H9 (cell line): ENCODE data around the gene KLK15. TPM values are rescaled to one million over a fixed set of nuclear protein-coding genes. Genes with fewer than 3 reads are reported as not detected.

Source experiments
- DNase-seq: peaks from one replicate; pipeline ENCODE4 v3.0.0-alpha.2; 2017
- H2AFZ ChIP-seq: one replicate; pipeline ENCODE4 v1.6.1; 2013; ENCODE audit warnings: mild to moderate bottlenecking, low read length, control low read depth, moderate library complexity
- H2AK5ac ChIP-seq: 2 replicates; pipeline ENCODE4 v1.6.1; 2013; ENCODE audit warnings: low read length, control low read depth, mixed read lengths; ENCODE audit not compliant: insufficient read length
- H2BK120ac ChIP-seq: one replicate; pipeline ENCODE4 v1.6.1; 2013; ENCODE audit warnings: low read depth, mild to moderate bottlenecking, low read length, control low read depth, inconsistent platforms; ENCODE audit not compliant: poor library complexity, severe bottlenecking
- H2BK12ac ChIP-seq: 2 replicates; pipeline ENCODE4 v1.6.1; 2013; ENCODE audit warnings: low read length, control low read depth, mixed read lengths, low read depth; ENCODE audit not compliant: insufficient read length
- H2BK15ac ChIP-seq: 2 replicates; pipeline ENCODE4 v1.6.1; 2013; ENCODE audit warnings: low read depth, low read length, control low read depth
- H2BK20ac ChIP-seq: one replicate; pipeline ENCODE4 v1.6.1; 2013; ENCODE audit warnings: low read depth, mild to moderate bottlenecking, low read length, control low read depth, inconsistent platforms; ENCODE audit not compliant: poor library complexity, severe bottlenecking
- H2BK5ac ChIP-seq: 2 replicates; pipeline ENCODE4 v1.6.1; 2013; ENCODE audit warnings: low read length, control low read depth, mixed read lengths; ENCODE audit not compliant: insufficient read length
- H3K14ac ChIP-seq: 2 replicates; pipeline ENCODE4 v1.6.1; 2013; ENCODE audit warnings: low read length, control low read depth; ENCODE audit not compliant: insufficient read depth
- H3K18ac ChIP-seq: 2 replicates; pipeline ENCODE4 v1.6.1; 2013; ENCODE audit warnings: low read depth, mild to moderate bottlenecking, mixed read lengths, low read length, control low read depth; ENCODE audit not compliant: insufficient read length
- H3K23ac ChIP-seq: 2 replicates; pipeline ENCODE4 v1.6.1; 2013; ENCODE audit warnings: low read length, control low read depth, mixed read lengths, low read depth; ENCODE audit not compliant: insufficient read length
- H3K23me2 ChIP-seq: 2 replicates; pipeline ENCODE4 v1.6.1; 2013; ENCODE audit warnings: low read depth, mild to moderate bottlenecking, mixed read lengths, low read length, control low read depth; ENCODE audit not compliant: insufficient read length, poor library complexity, severe bottlenecking
- H3K27ac ChIP-seq: 2 replicates; pipeline ENCODE4 v1.5.1; 2013; ENCODE audit warnings: low read length, control low read depth, mixed read lengths, low read depth; ENCODE audit not compliant: insufficient read length
- H3K27me3 ChIP-seq: 2 replicates; pipeline ENCODE4 v1.6.1; 2013; ENCODE audit warnings: low read length, control low read depth, inconsistent platforms; ENCODE audit not compliant: insufficient read depth
- H3K4ac ChIP-seq: 2 replicates; pipeline ENCODE4 v1.6.1; 2013; ENCODE audit warnings: low read depth, mild to moderate bottlenecking, control low read depth, inconsistent platforms, low read length, moderate library complexity
- H3K4me1 ChIP-seq: 2 replicates; pipeline ENCODE4 v1.6.1; 2013; ENCODE audit warnings: low read length, control low read depth, inconsistent platforms; ENCODE audit not compliant: insufficient read depth
- H3K4me2 ChIP-seq: 2 replicates; pipeline ENCODE4 v1.6.1; 2013; ENCODE audit warnings: low read length, control low read depth, mixed read lengths; ENCODE audit not compliant: insufficient read length, insufficient read depth
- H3K56ac ChIP-seq: 2 replicates; pipeline ENCODE4 v1.6.1; 2013; ENCODE audit warnings: low read depth, mild to moderate bottlenecking, mixed read lengths, low read length, control low read depth; ENCODE audit not compliant: insufficient read length
- H3K79me1 ChIP-seq: 2 replicates; pipeline ENCODE4 v1.6.1; 2013; ENCODE audit warnings: low read depth, mild to moderate bottlenecking, moderate library complexity, low read length, control low read depth, inconsistent platforms; ENCODE audit not compliant: insufficient read depth, poor library complexity, severe bottlenecking
- H3K79me2 ChIP-seq: 2 replicates; pipeline ENCODE4 v1.6.1; 2013; ENCODE audit warnings: low read length, control low read depth, inconsistent platforms; ENCODE audit not compliant: insufficient read depth
- H3K9ac ChIP-seq: 2 replicates; pipeline ENCODE4 v1.6.1; 2013; ENCODE audit warnings: low read length, control low read depth, mixed read lengths; ENCODE audit not compliant: insufficient read length; ENCODE audit errors: extremely low read depth
- H3K9me3 ChIP-seq: one replicate; pipeline ENCODE4 v1.6.1; 2013; ENCODE audit warnings: low read depth, low read length, inconsistent platforms; ENCODE audit not compliant: control insufficient read depth
- H3T11ph ChIP-seq: one replicate; pipeline ENCODE4 v1.6.1; 2013; ENCODE audit warnings: mild to moderate bottlenecking, low read length, control low read depth, inconsistent platforms
- H4K20me1 ChIP-seq: one replicate; pipeline ENCODE4 v1.6.1; 2013; ENCODE audit not compliant: control insufficient read depth, insufficient read length, insufficient read depth
- H4K5ac ChIP-seq: 2 replicates; pipeline ENCODE4 v1.6.1; 2013; ENCODE audit warnings: low read depth, mild to moderate bottlenecking, mixed read lengths, low read length, control low read depth; ENCODE audit not compliant: insufficient read length
- H4K8ac ChIP-seq: replicated peaks from 2 replicates; pipeline ENCODE4 v1.6.1; 2013; ENCODE audit warnings: low read length, control low read depth, mixed read lengths, low read depth; ENCODE audit not compliant: insufficient read length
- H4K91ac ChIP-seq: 2 replicates; pipeline ENCODE4 v1.6.1; 2013; ENCODE audit warnings: low read depth, mild to moderate bottlenecking, moderate library complexity, mixed read lengths, low read length, control low read depth; ENCODE audit not compliant: insufficient read length
- H3K27ac Mint-ChIP-seq, 3 experiments: 2 replicates in 2 of 3; 3 replicates in 1 of 3; pipeline ENCODE4 v1.8.0; 2020 to 2021; ENCODE audit warnings: mixed read lengths in 3 of 3, mild to moderate bottlenecking in 1 of 3, moderate library complexity in 1 of 3
- H3K27me3 Mint-ChIP-seq: 2 replicates; pipeline ENCODE4 v1.8.0; 2021; ENCODE audit warnings: low read depth, mild to moderate bottlenecking, moderate library complexity, mixed read lengths
- H3K36me3 Mint-ChIP-seq, 3 experiments: 2 replicates in 2 of 3; 3 replicates in 1 of 3; pipeline ENCODE4 v1.8.0; 2020 to 2021; ENCODE audit warnings: low read depth in 3 of 3, mixed read lengths in 3 of 3; ENCODE audit not compliant: insufficient read depth in 1 of 3
- H3K4me1 Mint-ChIP-seq, 2 experiments: 2 replicates each; pipeline ENCODE4 v1.8.0; 2020; ENCODE audit warnings: mixed read lengths in 2 of 2
- H3K4me3 Mint-ChIP-seq, 2 experiments: 2 replicates in 1 of 2; 3 replicates in 1 of 2; pipeline ENCODE4 v1.8.0; 2020 to 2021; ENCODE audit warnings: mild to moderate bottlenecking in 2 of 2, mixed read lengths in 2 of 2, moderate library complexity in 1 of 2
- H3K9me3 Mint-ChIP-seq, 2 experiments: 2 replicates in 1 of 2; 3 replicates in 1 of 2; pipeline ENCODE4 v1.8.0; 2020; ENCODE audit warnings: mild to moderate bottlenecking in 2 of 2, mixed read lengths in 2 of 2, moderate library complexity in 1 of 2
- WGBS: extraction: QIAGEN DNeasy Blood & Tissue Kit; methylation state at CpG from one replicate; pipeline ENCODE4 v1.1.7; 2013; ENCODE audit warnings: missing lambda C conversion rate, low lambda C conversion rate, mixed read lengths; ENCODE audit not compliant: insufficient read length; ENCODE audit errors: extremely low coverage; 5-methylcytosine and 5-hydroxymethylcytosine counted together
- total RNA-seq: library from RNA; stranded (reverse); gene quantifications from 2 replicates; pipeline ENCODE4 v1.2.1, GENCODE V29; 2021
- TF ChIP-seq, protein P1 (sequence below): fragments of 200-600 bp; sonication (generic); conservative IDR thresholded peaks from 3 replicates; pipeline ENCODE4 v1.8.0; 2021; ENCODE audit warnings: antibody characterized with exemption, mild to moderate bottlenecking

The KLK15 gene
- total RNA-seq, 1 experiment from 2014 or later = not detected

DNA sequence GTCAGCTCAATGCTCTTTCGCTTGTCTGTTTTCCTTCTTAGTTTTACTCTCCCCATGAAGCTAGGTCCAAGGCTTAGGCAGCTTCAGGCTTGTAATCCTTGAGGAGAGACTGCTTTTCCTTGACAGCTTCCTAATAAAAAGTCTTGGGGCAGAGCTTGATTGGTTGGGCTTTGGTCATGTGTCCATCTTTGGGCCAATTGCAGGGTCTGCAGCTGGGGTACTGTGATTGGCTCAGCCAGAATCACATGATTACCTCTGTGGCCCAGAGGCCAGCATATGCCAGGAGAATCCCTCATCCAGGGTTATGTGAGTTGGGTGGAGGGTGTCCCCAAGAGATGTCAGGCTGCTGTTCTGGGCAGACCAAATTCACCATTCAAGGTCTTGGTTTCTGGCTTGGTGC lies 17.9 kb downstream of the KLK15 start:
- Histone ChIP-seq H3K27ac (no peak overlapping the region), H3K4me1 (peaks cover 5% of the 10 kb centered on the region; the same call in 1 of the 2 replicates), H4K91ac (no peak overlapping the region), H3K4me2 (no peak overlapping the region), H2BK5ac (no peak overlapping the region), H3K27me3 (peaks cover 12% of the 10 kb centered on the region; the same call in 1 of the 2 replicates), H3K9ac (no peak overlapping the region), H2BK12ac (no peak overlapping the region), H2BK120ac (no peak overlapping the region), H3K79me2 (no peaks in the 10 kb centered on the region), H4K5ac (no peak overlapping the region), H3K14ac (no peak overlapping the region), H3K9me3 (no peaks in the 10 kb centered on the region), H3K56ac (no peak overlapping the region), H3K79me1 (no peaks in the 10 kb centered on the region), H4K8ac (no peak overlapping the region), H2AFZ (no peak overlapping the region), H3K23me2 (peaks cover 5% of the 10 kb centered on the region), H3T11ph (no peak overlapping the region), H3K18ac (no peak overlapping the region), H2AK5ac (no peak overlapping the region), H4K20me1 (no peaks in the 10 kb centered on the region), H2BK20ac (no peak overlapping the region), H2BK15ac (no peak overlapping the region), H3K23ac (no peak overlapping the region), H3K4ac (no peak overlapping the region)
- H3K4me3 Mint-ChIP-seq = no peak overlapping the region
- peaks cover 5 to 10% of the 10 kb centered on the region in 2 experiments; a peak in 4 of 5 replicates for H3K9me3 Mint-ChIP-seq
- WGBS = no CpG with 5 or more reads among the region's 1 CpG
- DNase-seq = no peak
- H3K4me1 Mint-ChIP-seq = peaks cover 21 to 28% of the 10 kb centered on the region in 2 experiments
- H3K27ac Mint-ChIP-seq = no peak overlapping the region
- peaks cover 80% of the 10 kb centered on the region for H3K27me3 Mint-ChIP-seq
- H3K36me3 Mint-ChIP-seq = peaks cover 0 to 2% (median 0%) of the 10 kb centered on the region in 3 experiments; a peak in 4 of 7 replicates
- TF ChIP-seq, protein P1, sequence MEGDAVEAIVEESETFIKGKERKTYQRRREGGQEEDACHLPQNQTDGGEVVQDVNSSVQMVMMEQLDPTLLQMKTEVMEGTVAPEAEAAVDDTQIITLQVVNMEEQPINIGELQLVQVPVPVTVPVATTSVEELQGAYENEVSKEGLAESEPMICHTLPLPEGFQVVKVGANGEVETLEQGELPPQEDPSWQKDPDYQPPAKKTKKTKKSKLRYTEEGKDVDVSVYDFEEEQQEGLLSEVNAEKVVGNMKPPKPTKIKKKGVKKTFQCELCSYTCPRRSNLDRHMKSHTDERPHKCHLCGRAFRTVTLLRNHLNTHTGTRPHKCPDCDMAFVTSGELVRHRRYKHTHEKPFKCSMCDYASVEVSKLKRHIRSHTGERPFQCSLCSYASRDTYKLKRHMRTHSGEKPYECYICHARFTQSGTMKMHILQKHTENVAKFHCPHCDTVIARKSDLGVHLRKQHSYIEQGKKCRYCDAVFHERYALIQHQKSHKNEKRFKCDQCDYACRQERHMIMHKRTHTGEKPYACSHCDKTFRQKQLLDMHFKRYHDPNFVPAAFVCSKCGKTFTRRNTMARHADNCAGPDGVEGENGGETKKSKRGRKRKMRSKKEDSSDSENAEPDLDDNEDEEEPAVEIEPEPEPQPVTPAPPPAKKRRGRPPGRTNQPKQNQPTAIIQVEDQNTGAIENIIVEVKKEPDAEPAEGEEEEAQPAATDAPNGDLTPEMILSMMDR = no peak
